Large intestine (tissue), 3 donors: Measurements from ENCODE around the gene PLS1. TPM values are rescaled to one million over a fixed set of nuclear protein-coding genes. Genes with fewer than 3 reads are reported as not detected.
A peak's percentile ranks its signal among the peaks of the same experiment; 100 is the strongest.

Experiments
- DNase-seq, 2 donors: peaks; one replicate each; pipeline versions ENCODE4 v3.0.0 to v3.0.0-alpha.2; 2013
- H3K27ac ChIP-seq: one replicate; pipeline ENCODE4 v1.5.1; 2013; ENCODE audit warnings: low read length
- H3K27me3 ChIP-seq: 2 replicates; pipeline ENCODE4 v1.6.1; 2013; ENCODE audit warnings: low read length; ENCODE audit not compliant: control insufficient read depth, insufficient read depth
- H3K36me3 ChIP-seq: 2 replicates; pipeline ENCODE4 v1.6.1; 2013; ENCODE audit warnings: low read length; ENCODE audit not compliant: control insufficient read depth, insufficient read depth
- H3K4me1 ChIP-seq: one replicate; pipeline ENCODE4 v1.6.1; 2013; ENCODE audit warnings: low read length; ENCODE audit not compliant: control insufficient read depth, insufficient read depth
- H3K4me3 ChIP-seq: one replicate; pipeline ENCODE4 v1.5.1; 2013; ENCODE audit warnings: low read length
- H3K9me3 ChIP-seq: one replicate; pipeline ENCODE4 v1.6.1; 2013; ENCODE audit warnings: mild to moderate bottlenecking, low read depth, low read length, moderate library complexity; ENCODE audit not compliant: control insufficient read depth
- WGBS: methylation state at CpG from one replicate; pipeline ENCODE4 v1.1.5; 2013; ENCODE audit warnings: low lambda C conversion rate; ENCODE audit not compliant: insufficient coverage; 5-methylcytosine and 5-hydroxymethylcytosine counted together
- polyA plus RNA-seq: library from polyadenylated mRNA; unstranded; fragments of 120-200 nt; gene quantifications from one replicate; pipeline ENCODE4 v1.2.1, GENCODE V29; 2013

The PLS1 gene
- polyA plus RNA-seq, 1 donor, result 44.2 TPM

- H3K4me3 ChIP-seq, result no peak overlapping the region
- no peaks in the 10 kb centered on the region for H3K9me3 ChIP-seq
- DNase-seq, result no peak
- no peak overlapping the region for H3K27ac ChIP-seq
- H3K27me3 ChIP-seq, result no peaks in the 10 kb centered on the region
- no peaks in the 10 kb centered on the region for H3K36me3 ChIP-seq
- H3K4me1 ChIP-seq, result no peaks in the 10 kb centered on the region
- 80% methylated on average over 1 of the region's 5 CpGs for WGBS
Observed at GRCh38 chr3:142633073-142633472, 36.9 kb downstream of the PLS1 start.

- no peak for DNase-seq
- Histone ChIP-seq H3K27ac (no peak overlapping the region), H3K4me1 (no peaks in the 10 kb centered on the region), H3K27me3 (no peaks in the 10 kb centered on the region), H3K4me3 (no peak overlapping the region), H3K9me3 (no peaks in the 10 kb centered on the region), H3K36me3 (no peaks in the 10 kb centered on the region)
Observed at GRCh38 chr3:142636050-142636449, 39.9 kb downstream of the PLS1 start.

- H3K36me3 ChIP-seq, result no peaks in the 10 kb centered on the region
- no peaks in the 10 kb centered on the region for H3K9me3 ChIP-seq
- no peaks in the 10 kb centered on the region for H3K4me1 ChIP-seq
- 100% methylated on average over 5 of the region's 6 CpGs for WGBS
- no peaks in the 10 kb centered on the region for H3K27me3 ChIP-seq
- H3K27ac ChIP-seq, result no peak overlapping the region
- H3K4me3 ChIP-seq, result no peak overlapping the region
- no peak for DNase-seq
Observed at GRCh38 chr3:142636664-142637063, 40.5 kb downstream of the PLS1 start.

DNA sequence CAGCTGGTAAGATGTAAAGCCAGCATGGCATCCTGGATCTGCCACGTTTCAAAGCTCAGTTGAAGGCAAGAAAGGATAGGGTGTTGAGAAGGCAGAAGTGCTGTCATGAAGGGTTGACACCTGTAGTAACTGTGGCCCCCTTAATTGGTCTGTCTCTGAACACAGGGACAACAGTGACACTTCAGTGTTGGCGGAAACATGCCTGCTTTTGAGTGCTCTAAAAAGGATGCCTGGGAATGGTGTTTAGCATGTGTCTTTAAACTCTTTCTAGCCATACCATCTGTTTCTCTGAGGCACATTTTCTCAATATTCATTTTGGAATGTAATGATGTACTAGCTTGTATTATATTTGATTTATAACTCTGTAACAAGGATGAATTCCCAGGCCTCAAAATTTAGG lies 42.1 kb downstream of the PLS1 start:
- WGBS, result no CpG with 5 or more reads among the region's 2 CpGs
- Histone ChIP-seq H3K4me3 (no peak overlapping the region), H3K9me3 (no peaks in the 10 kb centered on the region), H3K36me3 (no peaks in the 10 kb centered on the region), H3K4me1 (no peaks in the 10 kb centered on the region), H3K27ac (no peak overlapping the region), H3K27me3 (no peaks in the 10 kb centered on the region)
- no peak for DNase-seq

DNA sequence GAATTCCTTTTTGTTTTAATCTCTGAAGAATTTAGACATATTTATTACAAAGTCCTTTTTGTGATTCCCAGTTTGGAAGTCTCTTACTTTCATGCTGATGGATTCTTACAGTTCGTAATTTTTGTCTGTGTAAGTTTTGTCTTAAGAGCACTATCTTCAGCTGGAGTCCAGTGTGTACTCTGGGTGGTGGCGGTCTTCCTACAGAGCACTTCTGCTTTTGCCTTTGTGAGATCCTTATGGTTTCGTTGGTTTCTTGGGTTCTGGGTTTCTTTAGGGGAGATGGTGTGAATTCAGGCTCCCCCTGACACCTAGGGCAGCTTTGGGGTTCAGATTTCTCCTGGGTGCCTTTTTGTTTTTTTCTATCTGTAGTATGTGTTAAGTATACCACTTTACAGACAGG lies 45.3 kb downstream of the PLS1 start:
- Histone ChIP-seq H3K27me3 (no peaks in the 10 kb centered on the region), H3K36me3 (no peaks in the 10 kb centered on the region), H3K4me3 (no peak overlapping the region), H3K9me3 (no peaks in the 10 kb centered on the region), H3K27ac (no peak overlapping the region), H3K4me1 (no peaks in the 10 kb centered on the region)
- WGBS, result 100% methylated on average over 1 of the region's 3 CpGs
- no peak for DNase-seq

GRCh38 chr3:142642956-142643355 lies 46.8 kb downstream of the PLS1 start:
- H3K27ac ChIP-seq, result no peak overlapping the region
- no peak for DNase-seq
- no peaks in the 10 kb centered on the region for H3K9me3 ChIP-seq
- no peaks in the 10 kb centered on the region for H3K27me3 ChIP-seq
- no peak overlapping the region for H3K4me3 ChIP-seq
- H3K36me3 ChIP-seq, result no peaks in the 10 kb centered on the region
- peaks cover 3% of the 10 kb centered on the region for H3K4me1 ChIP-seq

DNA sequence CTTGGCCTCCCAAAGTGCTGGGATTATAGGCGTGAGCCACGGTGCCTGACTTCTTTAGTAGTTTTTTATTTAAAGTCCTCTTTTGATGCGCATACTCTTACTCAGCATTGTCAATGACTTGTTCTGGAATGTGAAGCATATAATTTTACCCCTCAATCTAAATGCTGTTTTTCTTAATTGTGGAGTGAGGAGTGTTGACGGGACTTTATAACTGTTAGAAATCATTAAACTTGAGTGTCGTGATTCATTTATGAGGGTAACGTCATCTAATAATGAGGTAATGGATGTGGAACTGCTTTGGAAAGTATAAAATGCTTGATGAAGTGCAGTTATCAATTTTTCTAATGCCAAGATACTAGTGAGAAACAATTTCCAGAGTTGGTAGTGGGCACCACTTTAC lies 48.3 kb downstream of the PLS1 start:
- no peaks in the 10 kb centered on the region for H3K27me3 ChIP-seq
- no peak overlapping the region for H3K27ac ChIP-seq
- 90% methylated on average over 3 of the region's 6 CpGs for WGBS
- H3K36me3 ChIP-seq, result no peaks in the 10 kb centered on the region
- H3K4me3 ChIP-seq, result no peak overlapping the region
- H3K9me3 ChIP-seq, result no peaks in the 10 kb centered on the region
- no peak for DNase-seq
- H3K4me1 ChIP-seq, result peaks cover 6% of the 10 kb centered on the region

- no peak overlapping the region for H3K4me3 ChIP-seq
- H3K36me3 ChIP-seq, result no peaks in the 10 kb centered on the region
- H3K27me3 ChIP-seq, result no peaks in the 10 kb centered on the region
- DNase-seq, result peak in 1 of 2 donors; percentile 55
- WGBS, result no CpG with 5 or more reads among the region's 2 CpGs
- no peak overlapping the region for H3K27ac ChIP-seq
- peaks cover 6% of the 10 kb centered on the region for H3K4me1 ChIP-seq
- no peaks in the 10 kb centered on the region for H3K9me3 ChIP-seq
Observed at GRCh38 chr3:142645236-142645793, 49.1 kb downstream of the PLS1 start.

GRCh38 chr3:142646020-142646785 lies 50.0 kb downstream of the PLS1 start:
- H3K27me3 ChIP-seq, result no peaks in the 10 kb centered on the region
- H3K4me1 ChIP-seq, result peaks cover 6% of the 10 kb centered on the region
- DNase-seq, result no peak
- H3K27ac ChIP-seq, result no peak overlapping the region
- 93% methylated on average over 2 of the region's 5 CpGs for WGBS
- no peaks in the 10 kb centered on the region for H3K36me3 ChIP-seq
- H3K4me3 ChIP-seq, result no peak overlapping the region
- H3K9me3 ChIP-seq, result no peaks in the 10 kb centered on the region

DNA sequence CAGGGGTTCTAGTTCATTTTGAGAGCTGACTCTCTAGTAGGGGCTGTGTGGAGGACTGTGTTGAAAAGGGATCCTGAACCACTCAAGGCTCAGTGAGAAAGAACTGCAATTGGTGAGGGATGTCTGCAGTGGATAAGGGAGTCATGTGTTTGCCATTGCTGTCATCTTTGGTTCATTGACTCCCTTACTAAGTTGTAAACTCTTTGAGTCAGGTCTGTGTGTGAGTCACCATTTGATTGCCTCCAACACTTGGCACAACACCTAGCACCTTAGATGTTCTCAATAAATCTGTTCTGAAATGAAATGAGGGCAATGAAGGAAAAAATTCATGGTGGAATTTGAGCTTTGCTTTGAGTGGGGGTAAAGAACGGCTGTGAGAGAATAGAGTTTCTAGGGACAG lies 51.7 kb downstream of the PLS1 start:
- Histone ChIP-seq H3K4me1 (peaks cover 6% of the 10 kb centered on the region), H3K27ac (peak overlapping the region; percentile 34), H3K27me3 (no peaks in the 10 kb centered on the region), H3K9me3 (no peaks in the 10 kb centered on the region), H3K4me3 (no peak overlapping the region), H3K36me3 (no peaks in the 10 kb centered on the region)
- peak; percentile 69 to 86 for DNase-seq
- 71% methylated on average over 1 of the region's 1 CpG for WGBS

GRCh38 chr3:142648950-142649349 lies 52.8 kb downstream of the PLS1 start:
- no peaks in the 10 kb centered on the region for H3K27me3 ChIP-seq
- H3K4me3 ChIP-seq, result no peak overlapping the region
- no peak for DNase-seq
- no peaks in the 10 kb centered on the region for H3K9me3 ChIP-seq
- no peaks in the 10 kb centered on the region for H3K36me3 ChIP-seq
- no peak overlapping the region for H3K27ac ChIP-seq
- no CpG with 5 or more reads among the region's 3 CpGs for WGBS
- peaks cover 6% of the 10 kb centered on the region for H3K4me1 ChIP-seq
